ENCODE data around the gene MED1. TPM values are rescaled to one million over a fixed set of nuclear protein-coding genes. Genes with fewer than 3 reads are reported as not detected.

MED1 gene
- total RNA-seq, 1 experiment from 2014 or later: 35.7 TPM

DNA sequence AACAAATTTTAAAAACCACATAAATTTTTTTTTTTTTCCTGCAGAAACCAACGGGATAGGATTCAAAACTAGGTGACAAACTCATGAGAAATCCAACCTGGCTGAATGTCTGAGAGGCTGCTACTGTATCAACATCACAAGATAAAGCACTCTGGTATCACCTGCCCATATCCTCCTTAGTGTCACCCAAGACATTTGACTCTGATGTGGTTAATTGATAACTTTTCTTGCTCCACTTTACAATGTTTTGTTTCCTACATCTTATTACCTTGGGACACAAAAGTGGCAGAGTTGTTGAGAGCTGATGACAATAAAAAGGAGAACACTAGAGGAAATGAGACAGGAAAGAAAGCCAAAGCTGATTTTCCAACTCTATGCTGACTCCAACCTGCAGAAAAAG is 45.6 kb downstream of the MED1 start:
- H3K4me2 ChIP-seq: peak overlapping the region; percentile 34; the same call in 1 of the 2 replicates
- no peaks in the 10 kb centered on the region; the same call in 1 of the 2 replicates for H4K20me1 ChIP-seq (ENCODE audit: insufficient read depth)
- POLR2A ChIA-PET (ENCODE audit: unreplicated experiment): interaction anchor here (0.6 kb wide), 2 partner anchors 115 to 241 kb away, joined by 3 to 7 read pairs; no protein-coding TSS in a partner anchor
- peak overlapping the region; percentile 71 for H3K27ac ChIP-seq
- peaks cover 9% of the 10 kb centered on the region for H3K79me2 ChIP-seq (ENCODE audit: low read depth)
- H3K36me3 ChIP-seq (ENCODE audit: low read depth): peaks cover 14% of the 10 kb centered on the region; the same call in 1 of the 2 replicates
- no peaks in the 10 kb centered on the region for H3K9me2 ChIP-seq (ENCODE audit: insufficient read depth)
- CTCF ChIA-PET: no interaction called here
- H3F3A ChIP-seq (ENCODE audit: insufficient read depth, low read depth): peaks cover 33% of the 10 kb centered on the region
- no peaks in the 10 kb centered on the region for H3K27me3 ChIP-seq (ENCODE audit: insufficient read depth, low read depth)
- H2AFZ ChIP-seq: no peak overlapping the region
- TF ChIP-seq EZH2 (IDR thresholded peaks at IDR 0.05; ENCODE audit: low read depth): no peak
- TF ChIP-seq, protein P1, sequence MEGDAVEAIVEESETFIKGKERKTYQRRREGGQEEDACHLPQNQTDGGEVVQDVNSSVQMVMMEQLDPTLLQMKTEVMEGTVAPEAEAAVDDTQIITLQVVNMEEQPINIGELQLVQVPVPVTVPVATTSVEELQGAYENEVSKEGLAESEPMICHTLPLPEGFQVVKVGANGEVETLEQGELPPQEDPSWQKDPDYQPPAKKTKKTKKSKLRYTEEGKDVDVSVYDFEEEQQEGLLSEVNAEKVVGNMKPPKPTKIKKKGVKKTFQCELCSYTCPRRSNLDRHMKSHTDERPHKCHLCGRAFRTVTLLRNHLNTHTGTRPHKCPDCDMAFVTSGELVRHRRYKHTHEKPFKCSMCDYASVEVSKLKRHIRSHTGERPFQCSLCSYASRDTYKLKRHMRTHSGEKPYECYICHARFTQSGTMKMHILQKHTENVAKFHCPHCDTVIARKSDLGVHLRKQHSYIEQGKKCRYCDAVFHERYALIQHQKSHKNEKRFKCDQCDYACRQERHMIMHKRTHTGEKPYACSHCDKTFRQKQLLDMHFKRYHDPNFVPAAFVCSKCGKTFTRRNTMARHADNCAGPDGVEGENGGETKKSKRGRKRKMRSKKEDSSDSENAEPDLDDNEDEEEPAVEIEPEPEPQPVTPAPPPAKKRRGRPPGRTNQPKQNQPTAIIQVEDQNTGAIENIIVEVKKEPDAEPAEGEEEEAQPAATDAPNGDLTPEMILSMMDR (conservative IDR thresholded peaks at IDR 0.05): no peak
- no peak for DNase-seq
- H3K4me3 ChIP-seq: no peak overlapping the region
- intact Hi-C loops (cut with micrococcal nuclease; ENCODE audit: unreplicated experiment): no loop called here
- H3K9me3 ChIP-seq (ENCODE audit: insufficient read depth, low read depth): no peaks in the 10 kb centered on the region
- no TSS peak for BruUV-seq (replicated peaks)
- peaks cover 20% of the 10 kb centered on the region for H3K4me1 ChIP-seq (replicated peaks; ENCODE audit: insufficient read depth)

DNA sequence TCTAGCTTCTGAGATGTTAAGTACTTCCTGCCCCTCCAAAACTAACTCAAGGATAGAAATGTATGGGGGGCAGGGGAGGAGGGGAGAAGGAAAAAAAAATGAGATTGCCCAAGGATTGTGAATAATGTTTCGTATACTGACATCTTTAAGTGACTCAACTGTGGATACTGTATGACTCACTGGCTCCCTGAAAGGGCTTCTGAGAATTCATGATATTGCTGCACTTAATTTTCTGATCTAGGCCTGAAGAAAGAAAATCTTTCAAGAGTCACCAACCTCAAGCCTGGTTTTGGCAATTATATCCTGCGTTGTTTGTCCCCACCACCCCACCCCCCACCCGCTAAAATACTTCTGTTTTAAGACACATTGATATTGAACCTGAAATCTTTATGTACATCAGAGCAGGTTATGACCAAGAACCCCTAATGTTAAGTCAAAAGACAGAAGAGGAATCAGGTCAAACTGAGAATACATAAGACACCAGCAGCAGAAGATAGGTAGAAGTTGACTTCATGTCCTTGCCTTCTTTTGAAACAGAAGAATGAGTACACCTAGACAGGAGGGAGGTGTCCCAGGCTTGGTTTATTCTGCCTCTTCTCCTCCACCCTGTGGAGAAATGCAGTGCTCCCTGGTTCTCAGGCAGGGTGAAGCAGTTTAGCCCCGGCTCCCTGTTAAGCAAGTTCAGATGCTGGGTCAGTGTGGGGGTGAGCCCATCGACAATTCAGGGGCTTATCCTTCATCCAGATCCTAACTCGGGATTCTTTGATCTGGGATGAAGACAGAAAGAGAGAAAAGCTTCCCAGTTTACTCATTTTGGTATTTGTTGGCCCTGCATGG is 46.3 kb downstream of the MED1 start:
- Histone ChIP-seq H3K27ac (peak overlapping the region; percentile 71), H3K79me2 (ENCODE audit: low read depth) (peaks cover 16% of the 10 kb centered on the region), H3K9me3 (ENCODE audit: insufficient read depth, low read depth) (no peaks in the 10 kb centered on the region), H3K4me3 (no peak overlapping the region), H3K36me3 (ENCODE audit: low read depth) (peaks cover 8% of the 10 kb centered on the region; the same call in 1 of the 2 replicates), H3K9me2 (ENCODE audit: insufficient read depth) (no peaks in the 10 kb centered on the region), H3K27me3 (ENCODE audit: insufficient read depth, low read depth) (no peaks in the 10 kb centered on the region), H3F3A (ENCODE audit: insufficient read depth, low read depth) (peaks cover 33% of the 10 kb centered on the region), H2AFZ (no peak overlapping the region), H3K4me1 (replicated peaks; ENCODE audit: insufficient read depth) (peaks cover 27% of the 10 kb centered on the region), H4K20me1 (ENCODE audit: insufficient read depth) (peaks cover 3% of the 10 kb centered on the region; the same call in 1 of the 2 replicates), H3K4me2 (peak overlapping the region; percentile 34)
- ChIA-PET CTCF (interaction anchor here (0.6 kb wide), 1 partner anchor 47 kb away, joined by 3 read pairs; no protein-coding TSS in a partner anchor), POLR2A (ENCODE audit: unreplicated experiment) (interaction anchor here (0.6 kb wide), 1 partner anchor 240 kb away, joined by 3 read pairs; no protein-coding TSS in a partner anchor)
- TF ChIP-seq EZH2 (IDR thresholded peaks at IDR 0.05; ENCODE audit: low read depth): no peak
- TF ChIP-seq, protein P1 (conservative IDR thresholded peaks at IDR 0.05): no peak
- DNase-seq: peak in 1 of 2 experiments; percentile 75
- BruUV-seq (replicated peaks): no TSS peak
- intact Hi-C loops (cut with micrococcal nuclease; ENCODE audit: unreplicated experiment): no loop called here

DNA sequence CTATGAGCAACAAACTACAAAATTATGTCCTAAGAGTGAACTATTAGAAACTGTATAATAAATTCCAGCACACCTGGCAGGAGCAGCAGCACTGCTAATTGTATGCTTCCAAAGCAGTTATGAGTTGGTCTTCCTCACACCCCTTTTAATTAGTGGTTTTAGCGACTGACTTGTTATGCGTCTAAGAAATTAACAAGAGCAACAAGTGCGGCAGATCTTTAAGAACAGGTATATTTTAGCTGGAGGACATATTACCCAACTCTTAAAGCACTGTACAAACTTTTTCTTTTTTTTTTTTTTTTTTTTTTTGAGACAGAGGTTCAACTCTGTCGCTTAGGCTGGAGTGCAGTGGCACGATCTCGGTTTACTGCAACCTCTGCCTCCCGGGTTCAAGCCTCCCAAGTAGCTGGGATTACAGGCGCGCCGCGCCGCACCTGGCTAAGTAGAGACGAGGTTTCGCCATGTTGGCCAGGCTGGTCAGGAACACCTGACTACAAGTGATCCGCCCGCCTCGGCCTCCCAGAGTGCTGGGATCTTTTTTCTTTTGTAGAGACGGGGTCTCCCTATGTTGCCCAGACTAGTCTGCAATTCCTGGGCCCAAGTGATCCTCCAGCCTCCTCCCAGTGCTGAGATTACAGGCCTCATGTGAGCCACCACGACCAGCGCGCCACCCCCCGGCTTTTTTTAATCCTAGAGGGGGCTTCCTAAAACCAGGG is 48.0 kb downstream of the MED1 start:
- Histone ChIP-seq H2AFZ (no peak overlapping the region), H3K27me3 (ENCODE audit: insufficient read depth, low read depth) (no peaks in the 10 kb centered on the region), H4K20me1 (ENCODE audit: insufficient read depth) (peaks cover 9% of the 10 kb centered on the region), H3K4me1 (replicated peaks; ENCODE audit: insufficient read depth) (peaks cover 32% of the 10 kb centered on the region), H3K27ac (no peak overlapping the region), H3K4me2 (peak overlapping the region; percentile 94), H3K9me2 (ENCODE audit: insufficient read depth) (no peaks in the 10 kb centered on the region), H3K9me3 (ENCODE audit: insufficient read depth, low read depth) (no peaks in the 10 kb centered on the region), H3K79me2 (ENCODE audit: low read depth) (peaks cover 33% of the 10 kb centered on the region), H3K36me3 (ENCODE audit: low read depth) (no peaks in the 10 kb centered on the region), H3K4me3 (peak overlapping the region; percentile 66; the same call in 1 of the 2 replicates), H3F3A (ENCODE audit: insufficient read depth, low read depth) (peaks cover 32% of the 10 kb centered on the region)
- BruUV-seq (replicated peaks): no TSS peak
- DNase-seq: no peak
- CTCF ChIA-PET: no interaction called here
- no peak for TF ChIP-seq EZH2 (IDR thresholded peaks at IDR 0.05; ENCODE audit: low read depth)
- TF ChIP-seq, protein P1 (conservative IDR thresholded peaks at IDR 0.05): no peak
- intact Hi-C loops (cut with micrococcal nuclease; ENCODE audit: unreplicated experiment): no loop called here
- POLR2A ChIA-PET (ENCODE audit: unreplicated experiment): interaction anchor here (0.5 to 0.6 kb wide), 2 partner anchors 477 to 625 kb away, joined by 6 to 13 read pairs; partner anchors contain the start of gene LASP1NB
